ENCODE measurements around the gene MPEG1. TPM values are rescaled to one million over a fixed set of nuclear protein-coding genes. Genes with fewer than 3 reads are reported as not detected.

MPEG1 gene
- polyA plus RNA-seq, 2 of the 4 experiments (the other 2 are of a cell fraction) = not detected

DNA sequence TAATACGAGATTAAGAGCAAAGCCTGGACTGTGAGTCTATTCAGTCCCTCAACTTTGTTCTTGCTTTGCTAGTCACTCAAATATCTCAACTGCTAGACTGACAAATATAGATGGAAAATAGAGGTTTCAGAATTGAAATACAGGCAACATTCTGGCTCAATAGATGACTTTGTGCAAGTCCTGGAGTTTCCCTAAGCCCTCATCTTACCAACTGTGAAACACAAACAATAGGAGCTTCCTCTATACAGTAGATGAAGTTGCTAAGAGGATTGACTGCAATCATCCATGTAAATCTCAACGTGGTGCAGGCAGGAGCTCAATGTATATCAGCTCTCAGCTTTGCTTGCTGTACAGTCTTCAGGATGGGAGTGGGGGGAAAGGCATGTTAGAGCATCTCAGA lies 6.2 kb upstream of the MPEG1 start:
- TF ChIP-seq HDAC2 (IDR thresholded peaks at IDR 0.05) (no peak), MAZ (IDR thresholded peaks at IDR 0.05; ENCODE audit: borderline replicate concordance, low read depth, low read length) (no peak), ZFP36 (IDR thresholded peaks at IDR 0.05; ENCODE audit: borderline replicate concordance, partially characterized antibody) (no peak), CEBPB (IDR thresholded peaks at IDR 0.05) (no peak), PHF8 (IDR thresholded peaks at IDR 0.05; ENCODE audit: borderline replicate concordance, low read depth) (no peak), MYC (IDR thresholded peaks at IDR 0.05; ENCODE audit: borderline replicate concordance, low read length) (no peak), TFCP2L1 (CRISPR knock-in tag; IDR thresholded peaks at IDR 0.05) (no peak), RFX5 (IDR thresholded peaks at IDR 0.05) (no peak), CBX2 (IDR thresholded peaks at IDR 0.05; ENCODE audit: borderline replicate concordance, low read depth) (no peak)
- TF ChIP-seq, protein P1, sequence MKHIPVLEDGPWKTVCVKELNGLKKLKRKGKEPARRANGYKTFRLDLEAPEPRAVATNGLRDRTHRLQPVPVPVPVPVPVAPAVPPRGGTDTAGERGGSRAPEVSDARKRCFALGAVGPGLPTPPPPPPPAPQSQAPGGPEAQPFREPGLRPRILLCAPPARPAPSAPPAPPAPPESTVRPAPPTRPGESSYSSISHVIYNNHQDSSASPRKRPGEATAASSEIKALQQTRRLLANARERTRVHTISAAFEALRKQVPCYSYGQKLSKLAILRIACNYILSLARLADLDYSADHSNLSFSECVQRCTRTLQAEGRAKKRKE (CRISPR knock-in tag; IDR thresholded peaks at IDR 0.05; ENCODE audit: low read depth) = no peak
- CTCF ChIA-PET = interaction anchor here (1.4 to 7.7 kb wide), 4 partner anchors 10 to 60 kb away, joined by 3 to 33 read pairs (median 6); partner anchors contain the start of gene DTX4
- DNase-seq (ENCODE audit: low read depth in 1 of 2, low spot score in 1 of 2) (no peak), FAIRE-seq (no peak), ATAC-seq (no peak)
- Histone ChIP-seq H3K4me1 (peaks cover 19% of the 10 kb centered on the region), H3K4me2 (no peak overlapping the region), H3K27ac (no peak overlapping the region), H3K4me3 (no peak overlapping the region), H3K9me3 (no peaks in the 10 kb centered on the region)
- 8% methylated on average over 2 of the region's 2 CpGs for WGBS (ENCODE audit: missing lambda C conversion rate)
- POLR2A ChIA-PET = no interaction called here

DNA sequence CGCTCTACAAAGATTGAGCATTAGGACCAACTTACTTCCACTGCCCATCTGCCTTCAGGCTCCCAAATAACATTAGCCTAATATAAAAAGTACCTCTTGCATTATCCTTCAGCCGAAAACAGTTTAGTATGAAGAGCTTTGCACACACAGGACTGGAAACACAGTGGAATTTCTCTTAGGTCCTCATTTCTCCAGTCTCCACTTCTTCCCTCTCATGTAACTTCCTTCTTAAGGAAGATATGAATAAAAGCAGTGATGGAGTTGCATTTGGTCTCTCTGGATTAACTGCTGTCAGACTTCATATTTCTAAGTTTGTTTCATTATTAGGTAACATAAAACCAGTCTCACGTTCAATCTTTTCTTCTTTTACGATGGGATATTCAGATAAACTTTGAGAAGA lies 5.6 kb upstream of the MPEG1 start:
- H3K4me2 ChIP-seq = no peak overlapping the region
- ChIA-PET POLR2A (no interaction called here), CTCF (interaction anchor here (1.0 to 1.8 kb wide), 3 partner anchors 9 to 61 kb away, joined by 3 to 7 read pairs (median 3); no protein-coding TSS in a partner anchor)
- no peaks in the 10 kb centered on the region for H3K9me3 ChIP-seq
- DNase-seq (ENCODE audit: low read depth in 1 of 2, low spot score in 1 of 2) (no peak), ATAC-seq (no peak), FAIRE-seq (no peak)
- no peak for TF ChIP-seq JUN (IDR thresholded peaks at IDR 0.05)
- TF ChIP-seq MAZ (IDR thresholded peaks at IDR 0.05; ENCODE audit: borderline replicate concordance, low read depth, low read length) = no peak
- no peak for TF ChIP-seq HEYL (CRISPR knock-in tag; IDR thresholded peaks at IDR 0.05)
- TF ChIP-seq RAD21 (conservative IDR thresholded peaks at IDR 0.05 in 1 of 2, IDR thresholded peaks at IDR 0.05 in 1 of 2) = no peak
- no peak for TF ChIP-seq NFE2L2 (conservative IDR thresholded peaks at IDR 0.05; ENCODE audit: low read length)
- TF ChIP-seq, protein P2, sequence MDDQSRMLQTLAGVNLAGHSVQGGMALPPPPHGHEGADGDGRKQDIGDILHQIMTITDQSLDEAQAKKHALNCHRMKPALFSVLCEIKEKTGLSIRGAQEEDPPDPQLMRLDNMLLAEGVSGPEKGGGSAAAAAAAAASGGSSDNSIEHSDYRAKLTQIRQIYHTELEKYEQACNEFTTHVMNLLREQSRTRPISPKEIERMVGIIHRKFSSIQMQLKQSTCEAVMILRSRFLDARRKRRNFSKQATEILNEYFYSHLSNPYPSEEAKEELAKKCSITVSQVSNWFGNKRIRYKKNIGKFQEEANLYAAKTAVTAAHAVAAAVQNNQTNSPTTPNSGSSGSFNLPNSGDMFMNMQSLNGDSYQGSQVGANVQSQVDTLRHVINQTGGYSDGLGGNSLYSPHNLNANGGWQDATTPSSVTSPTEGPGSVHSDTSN (IDR thresholded peaks at IDR 0.05) = no peak
- TF ChIP-seq RNF2 (IDR thresholded peaks at IDR 0.05; ENCODE audit: borderline replicate concordance, low read depth) = no peak
- no peak for TF ChIP-seq POLR2AphosphoS2 (conservative IDR thresholded peaks at IDR 0.05; ENCODE audit: low read length)
- no peak for TF ChIP-seq ZC3H11A (IDR thresholded peaks at IDR 0.05)
- no peak for TF ChIP-seq HDAC2 (IDR thresholded peaks at IDR 0.05)
- TF ChIP-seq BHLHE40 (IDR thresholded peaks at IDR 0.05; ENCODE audit: low read depth, low read length) = no peak
- TF ChIP-seq POLR2A (IDR thresholded peaks at IDR 0.05; ENCODE audit: low read length) = no peak
- TF ChIP-seq SMC3 (IDR thresholded peaks at IDR 0.05) = no peak
- TF ChIP-seq ELK1 (IDR thresholded peaks at IDR 0.05; ENCODE audit: low read depth, low read length) = no peak
- 36% methylated on average over 4 of the region's 4 CpGs for WGBS (ENCODE audit: missing lambda C conversion rate)
- peaks cover 19% of the 10 kb centered on the region for H3K4me1 ChIP-seq
- no peak overlapping the region for H3K4me3 ChIP-seq
- no peak overlapping the region for H3K27ac ChIP-seq
